GM12891 (cell line): ENCODE measurements around the gene FRRS1.

Source experiments
- PAX5 ChIP-seq: IDR thresholded peaks from 2 replicates; pipeline ENCODE4 v1.6.1; 2011; ENCODE audit warnings: low read length, moderate library complexity, mild to moderate bottlenecking; ENCODE audit not compliant: insufficient read depth, severe bottlenecking
- POLR2A ChIP-seq: IDR thresholded peaks from 2 replicates; pipeline ENCODE4 v1.6.1; 2011; ENCODE audit warnings: low read depth, low read length, control low read depth
- POLR2AphosphoS5 ChIP-seq: IDR thresholded peaks from 2 replicates; pipeline ENCODE4 v1.6.1; 2011; ENCODE audit warnings: low read depth, low read length, control low read depth
- TAF1 ChIP-seq: IDR thresholded peaks from 2 replicates; pipeline ENCODE4 v1.6.1; 2011; ENCODE audit warnings: low read depth, low read length, control low read depth

DNA sequence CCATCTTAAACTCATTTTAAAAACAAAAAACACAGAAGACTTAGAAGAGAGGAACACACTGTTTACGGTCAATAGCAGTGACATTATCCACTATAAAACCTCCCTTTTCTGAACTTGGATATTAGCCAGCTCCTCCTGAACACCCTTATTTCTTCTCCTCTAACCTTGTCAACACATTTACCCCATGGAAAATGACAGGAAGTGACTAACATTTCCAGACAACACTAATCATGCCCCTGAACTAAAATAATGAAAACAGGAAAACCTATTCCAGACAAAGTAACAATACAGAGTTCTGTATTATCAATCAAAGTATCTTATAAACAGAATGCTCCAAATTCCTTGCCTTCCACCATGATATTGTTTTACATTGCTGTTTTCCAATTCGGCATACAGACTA, 75.3 kb downstream of the FRRS1 start:
- no peak for TF ChIP-seq PAX5
- no peak for TF ChIP-seq POLR2A
- TF ChIP-seq TAF1, result no peak
- TF ChIP-seq POLR2AphosphoS5, result no peak
